GM19239 (cell line): ENCODE results near the gene NUTM2A.
"Not testable (repeated sequence)": the region's sequence is repeated elsewhere in the genome, so short reads cannot be mapped to it uniquely, and the experiment has no call there.

Experiments
- DNase-seq: peaks from one replicate; pipeline ENCODE4 v3.0.0; 2011; ENCODE audit warnings: low spot score; ENCODE audit not compliant: insufficient read length
- FAIRE-seq: peaks from 2 replicates; lab custom pipeline; 2011; peaks lifted over from hg19 to GRCh38; lab: Jason Lieb, UNC

Gene NUTM2A

GRCh38 chr10:87239346-87239808 lies 14.1 kb downstream of the NUTM2A start:
- DNase-seq, FAIRE-seq: not testable (repeated sequence)

- FAIRE-seq, DNase-seq: not testable (repeated sequence)
Measured at GRCh38 chr10:87242192-87242591, 16.9 kb downstream of the NUTM2A start.

GRCh38 chr10:87247335-87247734 lies 22.1 kb downstream of the NUTM2A start:
- DNase-seq, FAIRE-seq: not testable (repeated sequence)

DNA sequence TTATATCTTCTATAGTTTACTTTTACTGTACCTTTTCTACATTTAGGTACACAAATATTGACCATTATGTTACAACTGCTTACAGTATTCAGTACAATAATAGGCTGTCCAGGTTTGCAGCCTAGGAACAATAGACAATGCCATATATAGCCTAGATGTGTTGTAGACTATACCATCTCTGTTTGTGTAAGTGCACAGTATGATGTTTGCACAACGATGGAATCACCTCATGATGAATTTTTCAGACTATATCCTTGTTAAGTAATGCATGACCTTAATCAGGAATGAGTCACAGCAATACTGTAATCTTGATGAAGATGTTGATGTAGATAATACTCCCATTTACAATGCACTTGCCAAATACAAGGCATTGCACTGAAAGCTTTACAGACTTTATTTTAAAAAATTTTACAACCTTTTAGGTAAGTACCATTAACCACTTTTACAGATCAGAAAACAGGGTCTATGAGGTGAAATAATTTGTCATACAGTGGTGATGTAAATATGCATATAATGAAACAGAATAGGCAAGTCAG lies 23.6 kb downstream of the NUTM2A start:
- not testable (repeated sequence) for FAIRE-seq, DNase-seq

DNA sequence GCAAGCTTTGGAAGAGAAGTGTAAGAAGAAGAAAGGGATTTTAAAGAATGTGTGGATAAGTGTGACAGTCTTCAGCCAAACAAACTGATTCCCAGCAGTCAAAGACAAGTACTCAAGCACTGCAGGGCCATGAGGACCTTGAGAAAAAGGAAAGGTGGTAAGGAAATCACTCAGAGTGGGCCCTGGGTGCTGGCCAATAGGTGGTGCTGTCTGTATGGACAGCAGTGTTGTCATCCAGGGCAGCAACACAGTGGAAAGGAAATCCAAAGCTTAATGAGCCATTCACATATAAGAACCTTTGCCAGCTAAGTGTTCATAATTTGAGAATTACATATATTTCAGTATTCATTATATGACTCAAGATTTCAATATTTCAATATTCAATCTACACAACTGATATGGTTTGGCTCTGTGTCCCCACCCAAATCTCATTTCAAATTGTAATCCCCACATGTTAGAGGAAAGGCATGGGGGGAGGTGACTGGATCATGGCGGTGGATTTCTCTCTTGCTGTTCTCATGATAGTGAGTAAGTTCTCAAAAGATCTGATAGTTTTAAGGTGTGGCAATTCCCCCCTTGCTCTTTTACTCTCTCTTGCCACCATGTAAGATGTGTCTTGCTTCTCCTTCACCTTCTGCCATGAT lies 55.6 kb downstream of the NUTM2A start:
- not testable (repeated sequence) for DNase-seq, FAIRE-seq
